HG02623 (cell line): ENCODE measurements around the gene NEK2.
"Not testable (repeated sequence)": the region's sequence is repeated elsewhere in the genome, so short reads cannot be mapped to it uniquely, and the experiment has no call there.

Source experiments
- ATAC-seq: cut with Tn5 transposase; IDR thresholded peaks from one replicate; pipeline ENCODE4 v1.9.1; 2021; ENCODE audit warnings: moderate library complexity; ENCODE audit not compliant: unreplicated experiment

NEK2 gene

DNA sequence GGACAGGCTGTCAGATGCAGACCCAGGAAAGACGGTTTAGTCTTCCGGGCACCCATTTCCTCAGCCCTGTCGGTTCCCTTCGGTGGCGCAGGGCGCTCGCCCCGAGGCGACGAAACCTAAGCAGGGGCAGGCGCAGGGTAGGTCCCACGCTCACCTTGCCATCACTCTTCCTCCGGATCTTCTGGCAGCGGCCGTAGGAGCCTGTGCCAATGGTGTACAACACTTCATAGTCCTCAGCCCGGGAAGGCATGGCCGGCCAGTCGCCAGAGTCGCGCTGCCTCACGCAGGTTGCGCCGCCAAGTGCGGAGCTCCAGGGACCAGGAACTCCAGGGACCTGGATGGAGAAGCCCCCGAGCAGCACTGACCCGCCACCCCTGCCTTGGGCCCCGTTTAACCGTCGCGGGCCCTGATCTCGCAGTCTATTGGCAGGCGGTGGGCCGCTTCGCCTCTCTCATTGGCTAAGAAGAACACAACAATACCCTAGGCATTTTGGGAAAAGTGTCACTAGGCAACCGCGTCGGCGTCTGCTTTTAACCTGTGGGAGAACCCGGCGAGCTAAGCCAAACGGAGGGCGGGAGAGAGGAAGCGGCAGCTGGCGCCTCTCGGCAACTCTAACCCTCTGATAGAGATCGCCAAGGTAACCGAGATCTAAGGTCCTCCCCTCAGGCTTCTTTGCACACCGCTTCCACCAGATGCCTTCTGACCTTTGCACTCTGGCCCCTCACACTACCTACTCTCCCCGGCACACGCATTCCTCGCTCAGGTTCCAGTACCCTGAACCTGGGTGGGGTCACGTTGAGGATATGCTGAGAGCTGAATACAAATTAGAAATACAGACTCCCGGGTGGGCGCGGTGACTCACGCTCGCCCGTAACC is at the start of gene NEK2:
NEK2 (minus strand) TSS at position 392 of the 876 bp plus-strand sequence; CDS start at position 250, 142 bp downstream.
- ATAC-seq: peak; percentile 98

DNA sequence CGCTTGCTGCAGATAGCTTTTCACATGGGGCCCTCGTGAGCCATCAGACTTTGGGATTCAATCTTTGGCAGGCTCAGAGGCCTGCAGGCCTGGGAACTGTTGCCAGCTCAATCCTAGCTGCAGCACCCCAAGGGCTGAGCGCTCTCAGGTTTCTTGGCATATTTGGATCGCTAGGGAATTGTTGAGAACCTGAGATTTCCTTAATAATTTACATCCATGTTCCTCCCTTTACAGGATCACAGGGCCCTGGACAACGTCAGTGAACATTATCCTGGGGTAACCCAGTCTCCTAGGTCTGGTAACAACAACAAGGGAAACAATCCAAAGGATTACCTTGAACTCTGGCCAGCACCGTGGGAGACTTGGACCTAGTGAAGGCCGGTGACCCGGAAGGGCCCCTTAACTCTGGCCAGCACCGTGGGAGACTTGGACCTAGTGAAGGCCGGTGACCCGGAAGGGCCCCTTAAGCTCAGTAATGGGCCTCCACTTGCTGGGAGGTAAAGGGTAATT is 49.3 kb upstream of the NEK2 start:
- no peak for ATAC-seq

DNA sequence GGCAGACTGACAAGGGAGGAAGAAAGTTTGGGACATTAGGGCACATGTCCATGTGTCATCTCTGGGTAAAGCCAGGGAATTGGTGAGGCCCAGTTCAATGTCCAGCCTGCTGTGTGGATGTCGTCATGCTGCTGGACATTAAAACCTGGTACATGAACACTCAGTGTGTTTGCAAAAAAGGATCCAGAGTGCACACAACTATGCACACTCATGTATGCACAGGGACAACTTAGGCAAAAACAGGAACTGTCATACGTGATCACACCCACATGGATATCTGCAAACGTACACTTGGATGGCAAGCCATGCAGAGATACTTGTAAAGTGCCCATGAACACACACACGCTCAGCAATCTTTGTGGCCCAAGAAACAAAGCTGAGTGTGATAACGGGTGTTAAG is 47.9 kb upstream of the NEK2 start:
- ATAC-seq: no peak

GRCh38 chr1:211722277-211723175 is 47.1 kb upstream of the NEK2 start:
- ATAC-seq: no peak

GRCh38 chr1:211716555-211716954 is 41.1 kb upstream of the NEK2 start:
- not testable (repeated sequence) for ATAC-seq

DNA sequence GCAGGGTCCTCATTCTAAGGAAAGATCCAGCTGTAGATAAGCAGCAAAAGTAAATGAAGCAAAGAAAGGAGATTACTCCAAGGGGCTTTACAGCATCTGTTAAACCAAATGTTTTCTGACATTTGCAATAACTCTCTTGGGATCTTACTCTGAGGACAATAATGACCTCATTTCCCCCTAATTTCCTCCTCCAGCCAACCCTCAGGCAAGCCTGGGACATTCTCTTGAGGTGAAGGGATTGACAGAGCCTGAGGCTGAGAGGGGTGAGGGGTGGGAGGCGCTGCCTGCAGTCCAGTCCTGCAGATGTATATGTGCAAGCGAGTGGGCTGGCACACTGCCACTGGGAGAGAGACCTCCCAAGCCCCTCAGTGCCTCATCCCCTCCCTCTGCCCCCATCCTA is 40.5 kb upstream of the NEK2 start:
- no peak for ATAC-seq

- ATAC-seq: no peak
Measured at GRCh38 chr1:211714154-211714553, 38.7 kb upstream of the NEK2 start.

- ATAC-seq: no peak
Measured at GRCh38 chr1:211713231-211713630, 37.8 kb upstream of the NEK2 start.

GRCh38 chr1:211711315-211711705 is 35.9 kb upstream of the NEK2 start:
- ATAC-seq: no peak

GRCh38 chr1:211710566-211711314 is 35.3 kb upstream of the NEK2 start:
- no peak for ATAC-seq

GRCh38 chr1:211708926-211709325 is 33.5 kb upstream of the NEK2 start:
- ATAC-seq: no peak

- no peak for ATAC-seq
Measured at GRCh38 chr1:211708006-211708405, 32.6 kb upstream of the NEK2 start.

- no peak for ATAC-seq
Measured at GRCh38 chr1:211705467-211706091, 30.2 kb upstream of the NEK2 start.

GRCh38 chr1:211704543-211704942 is 29.1 kb upstream of the NEK2 start:
- ATAC-seq: no peak

DNA sequence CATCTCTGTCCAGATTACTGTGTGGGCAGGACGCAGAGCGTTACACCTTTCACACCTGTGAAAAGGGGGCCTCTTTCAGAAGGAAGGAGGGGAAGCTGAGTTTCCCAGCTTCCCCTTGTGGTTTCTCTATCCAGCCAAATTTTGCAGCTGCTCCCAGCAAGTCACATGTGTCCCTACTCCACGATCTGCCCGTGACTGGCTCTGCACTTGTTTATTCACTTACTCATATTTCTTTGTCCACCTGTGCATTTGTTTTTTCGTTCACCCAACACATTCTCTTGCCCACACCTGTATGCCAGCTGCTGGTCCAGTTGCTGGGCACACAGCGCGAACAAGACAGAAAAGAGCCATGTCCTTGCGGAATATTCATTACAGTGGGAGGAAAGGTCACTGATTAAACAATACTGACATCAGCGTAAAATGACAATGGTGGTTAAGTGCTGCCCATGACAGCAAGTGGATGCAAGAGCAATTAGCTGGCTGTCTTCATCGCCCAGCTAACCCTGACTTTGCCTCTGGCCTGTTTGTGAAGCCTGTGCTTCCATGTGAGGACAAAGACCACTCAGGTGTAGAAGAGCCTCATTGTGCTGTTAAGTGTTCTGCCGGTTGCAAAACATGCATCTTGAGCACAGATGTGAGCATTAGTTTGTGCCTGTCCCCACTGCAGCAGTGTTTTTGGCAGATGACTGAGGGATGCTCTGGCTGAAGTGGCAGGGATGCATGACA is 28.6 kb upstream of the NEK2 start:
- ATAC-seq: no peak

GRCh38 chr1:211701733-211702132 is 26.3 kb upstream of the NEK2 start:
- no peak for ATAC-seq

DNA sequence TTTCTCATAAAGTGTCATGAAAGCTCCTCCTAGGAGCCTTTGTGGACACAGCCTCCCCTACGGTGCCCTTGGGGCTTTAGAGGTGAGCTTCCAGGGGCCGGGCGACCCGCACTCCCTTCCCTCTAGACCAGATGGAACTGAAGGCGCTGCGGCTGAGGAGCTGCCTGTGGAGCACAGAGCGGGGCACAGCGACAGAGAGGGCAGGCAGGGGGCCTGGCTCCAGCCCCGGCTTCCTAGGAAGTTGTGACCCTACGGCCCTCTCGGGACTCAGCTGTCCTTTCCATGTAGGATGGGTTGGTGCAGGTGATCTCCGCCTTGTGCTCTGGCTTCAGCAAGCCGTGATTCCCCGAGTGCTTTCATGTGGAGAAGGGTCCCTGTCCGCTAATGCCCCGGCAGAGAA is 23.6 kb upstream of the NEK2 start:
- no peak for ATAC-seq

DNA sequence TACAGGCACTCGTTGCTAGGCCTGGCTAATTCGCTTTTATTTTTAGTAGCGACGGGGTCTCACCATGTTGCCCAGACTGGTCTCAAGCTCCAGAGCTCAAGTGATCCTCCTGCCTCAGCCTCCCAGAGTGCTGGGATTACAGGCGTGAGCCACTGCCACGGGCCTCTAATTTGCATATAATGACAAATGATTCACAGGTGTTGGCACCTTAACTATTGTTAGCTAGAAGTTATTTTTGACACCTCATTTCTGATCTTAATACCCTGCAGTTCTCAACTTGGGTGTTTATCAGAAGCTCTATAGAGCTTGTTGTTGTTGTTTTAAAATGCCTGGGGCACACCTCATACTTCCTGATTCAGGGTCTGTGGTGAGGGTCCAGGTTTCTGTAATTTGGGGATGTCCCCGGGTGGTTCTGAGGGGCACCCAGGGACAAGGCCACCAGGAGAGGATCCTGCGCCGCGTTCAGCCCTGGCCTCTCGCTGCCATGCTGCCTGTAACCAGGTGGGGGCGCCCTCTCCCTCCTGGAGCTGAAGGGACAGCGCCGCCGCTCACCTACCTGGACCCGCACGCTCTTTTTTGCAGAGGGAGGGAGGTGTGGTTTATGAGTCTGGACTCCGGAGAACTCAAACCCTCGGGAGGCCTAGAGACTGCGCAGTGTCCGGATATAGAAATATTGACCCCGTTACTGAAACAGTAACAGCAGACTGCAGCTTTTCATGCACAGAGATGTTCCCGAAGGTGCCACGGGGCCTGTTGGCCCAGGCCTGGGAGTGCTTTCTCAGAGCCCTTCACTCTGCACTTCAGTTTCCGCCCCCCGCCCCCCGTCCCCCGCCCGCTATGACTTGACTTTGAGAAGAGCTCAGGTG is 23.0 kb upstream of the NEK2 start:
- ATAC-seq: peak; percentile 28

GRCh38 chr1:211697356-211697755 is 21.9 kb upstream of the NEK2 start:
- peak; percentile 72 for ATAC-seq
